Breast epithelium (tissue), 3 donors: ENCODE measurements around the gene MYO1A.

Experiments
- CTCF ChIP-seq, 3 donors: fragments of 450-650 bp; IDR thresholded peaks; one replicate each; pipeline ENCODE4 v1.5.1; 2016 to 2017; ENCODE audit warnings: antibody characterized with exemption in 3 of 3, mild to moderate bottlenecking in 3 of 3, moderate library complexity in 3 of 3
- POLR2A ChIP-seq: fragments of 450-650 bp; IDR thresholded peaks from one replicate; pipeline ENCODE4 v1.6.1; 2016; ENCODE audit warnings: antibody characterized with exemption, mild to moderate bottlenecking, moderate library complexity
- POLR2AphosphoS5 ChIP-seq, 3 donors: sonication (generic); formaldehyde crosslinking; IDR thresholded peaks; one replicate each; pipeline ENCODE4 v1.6.1; 2017; ENCODE audit warnings: antibody characterized with exemption in 3 of 3

- TF ChIP-seq CTCF (IDR thresholded peaks at IDR 0.05), result no peak
- TF ChIP-seq POLR2A, result no peak
- TF ChIP-seq POLR2AphosphoS5 (IDR thresholded peaks at IDR 0.05), result no peak
Observed at GRCh38 chr12:57025196-57025595, 24.7 kb downstream of the MYO1A start.
